Body of pancreas (tissue), 4 donors: Measurements from ENCODE around the gene ANP32E. TPM values are rescaled to one million over a fixed set of nuclear protein-coding genes. Genes with fewer than 3 reads are reported as not detected.
"Not testable (repeated sequence)": the region's sequence is repeated elsewhere in the genome, so short reads cannot be mapped to it uniquely, and the experiment has no call there.

ENCODE experiments used
- ATAC-seq: fragments of 150-250 bp; one replicate; pipeline ENCODE4 v1.9.1; 2016
- DNase-seq, 4 donors: peaks; one replicate each; pipeline ENCODE4 v3.0.0-alpha.2; 2019
- H3K27ac ChIP-seq, 4 donors: fragments of 200-600 bp; sonication (generic); 1 replicate in 3 of 4; 2 replicates in 1 of 4; pipeline versions ENCODE4 v1.5.1 to v1.6.1; 2016 to 2019; ENCODE audit warnings: mild to moderate bottlenecking in 1 of 4, mixed read lengths in 1 of 4, moderate library complexity in 1 of 4
- H3K27me3 ChIP-seq, 2 donors: fragments of 200-600 bp; sonication (generic); one replicate each; pipeline ENCODE4 v1.6.0; 2016; ENCODE audit warnings: mild to moderate bottlenecking in 1 of 2
- H3K36me3 ChIP-seq, 2 donors: fragments of 200-600 bp; sonication (generic); replicated peaks in 1 of 2; 2 replicates each; pipeline ENCODE4 v1.5.1; 2016; ENCODE audit warnings: low read depth in 2 of 2; ENCODE audit not compliant: insufficient read depth in 1 of 2
- H3K4me1 ChIP-seq: fragments of 200-600 bp; sonication (generic); one replicate; pipeline ENCODE4 v1.6.0; 2016
- H3K4me3 ChIP-seq, 2 donors: fragments of 200-600 bp; sonication (generic); 1 replicate in 1 of 2; 2 replicates in 1 of 2; pipeline ENCODE4 v1.5.1; 2016 to 2019
- H3K9me3 ChIP-seq, 3 donors: fragments of 200-600 bp; sonication (generic); 1 replicate in 2 of 3; 2 replicates in 1 of 3; pipeline ENCODE4 v1.5.1; 2016
- POLR2A ChIP-seq, 3 donors: fragments of 450-650 bp; IDR thresholded peaks; one replicate each; pipeline ENCODE4 v1.6.1; 2016; ENCODE audit warnings: antibody characterized with exemption in 3 of 3, mild to moderate bottlenecking in 2 of 3
- WGBS, 2 donors: methylation state at CpG; one replicate each; pipeline ENCODE4 v1.1.5; 2017; 5-methylcytosine and 5-hydroxymethylcytosine counted together
- intact Hi-C: fragments of 100-400 bp; cut with DNase I; formaldehyde crosslinking; loops from one replicate; pipeline ENCODE4 v1.15.1; 2023
- total RNA-seq, 2 donors: library from RNA; depleted of rRNA; stranded (reverse); fragments of >200 nt; gene quantifications; one replicate each; pipeline ENCODE4 v1.1.0, GENCODE V29; 2016
- TF ChIP-seq, protein P1 (sequence below), 7 experiments: fragments of 450-650 bp in 4 of 7; fragments of 200-600 bp in 3 of 7; sonication (generic) in 3 of 7; IDR thresholded peaks; one replicate each; pipeline ENCODE4 v1.5.1; 2016 to 2019; ENCODE audit warnings: antibody characterized with exemption in 7 of 7

ANP32E gene
- total RNA-seq, 2 donors from 2014 or later: 9.2 to 9.3 TPM

DNA sequence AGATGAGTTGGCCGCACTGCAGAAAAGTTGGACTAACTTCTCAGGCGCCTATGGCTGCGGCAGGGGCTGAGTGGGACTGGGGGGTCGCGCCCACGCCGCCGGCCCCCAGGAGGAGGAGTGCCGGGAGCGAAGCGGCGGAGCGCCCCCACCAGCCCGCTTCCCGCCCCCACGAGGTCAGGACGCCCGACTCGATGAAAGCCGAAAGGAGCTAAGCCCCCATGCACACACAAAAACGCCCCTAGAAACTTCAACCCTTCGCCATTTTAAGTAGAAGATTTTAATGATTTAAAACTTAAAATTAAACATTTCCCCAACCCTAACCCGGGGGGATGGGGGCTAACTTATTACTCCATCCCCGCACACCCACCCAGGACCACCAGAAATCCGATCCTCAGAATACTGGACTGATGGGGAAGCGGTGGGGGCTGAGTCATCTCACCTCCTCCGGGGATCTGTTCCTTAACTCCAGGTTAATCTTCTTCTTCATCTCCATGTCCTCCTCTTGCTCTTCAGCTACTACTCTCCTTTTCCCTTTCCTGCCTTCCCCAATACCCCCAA lies 539 bp downstream of the ANP32E start:
- DNase-seq: peak in 3 of 4 donors; percentile 19 to 26 (median 20)
- peak overlapping the region; percentile 71 to 94 (median 84) for H3K27ac ChIP-seq
- TF ChIP-seq, protein P1, sequence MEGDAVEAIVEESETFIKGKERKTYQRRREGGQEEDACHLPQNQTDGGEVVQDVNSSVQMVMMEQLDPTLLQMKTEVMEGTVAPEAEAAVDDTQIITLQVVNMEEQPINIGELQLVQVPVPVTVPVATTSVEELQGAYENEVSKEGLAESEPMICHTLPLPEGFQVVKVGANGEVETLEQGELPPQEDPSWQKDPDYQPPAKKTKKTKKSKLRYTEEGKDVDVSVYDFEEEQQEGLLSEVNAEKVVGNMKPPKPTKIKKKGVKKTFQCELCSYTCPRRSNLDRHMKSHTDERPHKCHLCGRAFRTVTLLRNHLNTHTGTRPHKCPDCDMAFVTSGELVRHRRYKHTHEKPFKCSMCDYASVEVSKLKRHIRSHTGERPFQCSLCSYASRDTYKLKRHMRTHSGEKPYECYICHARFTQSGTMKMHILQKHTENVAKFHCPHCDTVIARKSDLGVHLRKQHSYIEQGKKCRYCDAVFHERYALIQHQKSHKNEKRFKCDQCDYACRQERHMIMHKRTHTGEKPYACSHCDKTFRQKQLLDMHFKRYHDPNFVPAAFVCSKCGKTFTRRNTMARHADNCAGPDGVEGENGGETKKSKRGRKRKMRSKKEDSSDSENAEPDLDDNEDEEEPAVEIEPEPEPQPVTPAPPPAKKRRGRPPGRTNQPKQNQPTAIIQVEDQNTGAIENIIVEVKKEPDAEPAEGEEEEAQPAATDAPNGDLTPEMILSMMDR (IDR thresholded peaks at IDR 0.05): no peak
- TF ChIP-seq POLR2A (IDR thresholded peaks at IDR 0.05): no peak
- H3K4me3 ChIP-seq: peak overlapping the region; percentile 71 to 77
- intact Hi-C loops: no loop called here
- ATAC-seq: no peak
- H3K36me3 ChIP-seq: no peaks in the 10 kb centered on the region
- H3K4me1 ChIP-seq: peaks cover 25% of the 10 kb centered on the region
- no peaks in the 10 kb centered on the region for H3K27me3 ChIP-seq
- H3K9me3 ChIP-seq: no peaks in the 10 kb centered on the region
- 0% methylated on average over 7 to 26 of the region's 27 CpGs for WGBS, 2 donors

DNA sequence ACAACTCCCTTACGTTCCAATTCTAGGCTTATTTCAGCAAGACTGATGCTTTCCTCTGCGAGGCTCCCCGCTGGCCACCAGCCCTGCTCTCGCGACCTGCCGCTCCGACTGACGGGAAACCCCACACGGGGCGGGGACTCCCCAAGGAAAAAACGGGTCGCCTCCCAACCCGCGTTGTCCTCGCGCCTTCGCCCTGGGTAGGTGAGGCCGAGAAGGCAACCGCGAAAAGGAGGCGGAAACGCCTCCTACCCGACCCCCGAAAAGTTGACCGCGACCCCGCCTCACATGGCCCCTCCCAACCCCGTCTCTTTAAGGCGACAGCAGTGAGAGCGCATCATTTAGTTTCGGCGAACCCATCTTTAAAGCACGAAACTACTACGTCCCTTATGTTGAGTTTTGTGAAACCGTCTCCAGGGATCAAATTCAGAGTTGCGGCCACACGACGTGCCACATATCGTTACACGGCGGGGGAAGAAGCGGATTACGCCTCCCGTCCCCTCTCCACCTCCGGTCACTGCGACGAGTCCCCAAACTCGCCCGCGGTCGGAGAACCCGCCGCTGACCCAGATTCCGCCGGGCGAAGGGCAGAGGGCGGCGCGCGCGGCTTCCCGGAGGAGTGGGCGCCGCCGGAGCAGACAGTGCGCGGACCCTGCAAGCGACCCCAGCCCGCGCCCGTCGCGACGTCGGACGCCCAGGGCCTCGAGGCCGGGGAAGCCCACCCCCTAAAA lies 1.2 kb downstream of the ANP32E start:
- peak; percentile 41 for ATAC-seq
- TF ChIP-seq, protein P1 (IDR thresholded peaks at IDR 0.05): no peak
- TF ChIP-seq POLR2A (IDR thresholded peaks at IDR 0.05): peak; percentile 36 to 82 (median 82)
- H3K9me3 ChIP-seq: no peaks in the 10 kb centered on the region
- peak; percentile 74 to 82 (median 78) for DNase-seq
- H3K27ac ChIP-seq: peak overlapping the region; percentile 71 to 94 (median 84)
- H3K27me3 ChIP-seq: no peaks in the 10 kb centered on the region
- H3K4me1 ChIP-seq: peaks cover 25% of the 10 kb centered on the region
- peak overlapping the region; percentile 71 to 77 for H3K4me3 ChIP-seq
- intact Hi-C loops: no loop called here
- 0 to 1% methylated on average over 10 to 75 of the region's 78 CpGs for WGBS, 2 donors
- no peaks in the 10 kb centered on the region for H3K36me3 ChIP-seq

DNA sequence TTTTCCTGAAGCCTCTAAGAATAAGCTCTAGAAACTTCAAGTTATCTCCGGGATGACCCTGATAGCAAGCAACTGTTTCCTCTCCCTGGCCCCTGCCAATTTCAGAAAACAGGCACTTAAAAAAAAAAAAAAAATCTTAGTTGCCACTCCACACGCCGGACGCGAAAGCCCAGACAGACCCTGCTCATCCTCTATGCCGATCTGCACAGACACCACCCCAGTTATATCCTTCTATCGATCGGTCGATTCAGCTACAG lies 1.7 kb downstream of the ANP32E start:
- WGBS, 2 donors: 0% methylated on average over 9 of the region's 9 CpGs
- peak overlapping the region; percentile 71 to 77 for H3K4me3 ChIP-seq
- TF ChIP-seq POLR2A (IDR thresholded peaks at IDR 0.05): no peak
- TF ChIP-seq, protein P1 (IDR thresholded peaks at IDR 0.05): no peak
- H3K36me3 ChIP-seq: no peaks in the 10 kb centered on the region
- no peaks in the 10 kb centered on the region for H3K27me3 ChIP-seq
- peak overlapping the region; percentile 71 to 94 (median 84) for H3K27ac ChIP-seq
- ATAC-seq (no peak), DNase-seq (no peak)
- H3K4me1 ChIP-seq: peaks cover 25% of the 10 kb centered on the region
- H3K9me3 ChIP-seq: no peaks in the 10 kb centered on the region
- intact Hi-C loops: no loop called here

DNA sequence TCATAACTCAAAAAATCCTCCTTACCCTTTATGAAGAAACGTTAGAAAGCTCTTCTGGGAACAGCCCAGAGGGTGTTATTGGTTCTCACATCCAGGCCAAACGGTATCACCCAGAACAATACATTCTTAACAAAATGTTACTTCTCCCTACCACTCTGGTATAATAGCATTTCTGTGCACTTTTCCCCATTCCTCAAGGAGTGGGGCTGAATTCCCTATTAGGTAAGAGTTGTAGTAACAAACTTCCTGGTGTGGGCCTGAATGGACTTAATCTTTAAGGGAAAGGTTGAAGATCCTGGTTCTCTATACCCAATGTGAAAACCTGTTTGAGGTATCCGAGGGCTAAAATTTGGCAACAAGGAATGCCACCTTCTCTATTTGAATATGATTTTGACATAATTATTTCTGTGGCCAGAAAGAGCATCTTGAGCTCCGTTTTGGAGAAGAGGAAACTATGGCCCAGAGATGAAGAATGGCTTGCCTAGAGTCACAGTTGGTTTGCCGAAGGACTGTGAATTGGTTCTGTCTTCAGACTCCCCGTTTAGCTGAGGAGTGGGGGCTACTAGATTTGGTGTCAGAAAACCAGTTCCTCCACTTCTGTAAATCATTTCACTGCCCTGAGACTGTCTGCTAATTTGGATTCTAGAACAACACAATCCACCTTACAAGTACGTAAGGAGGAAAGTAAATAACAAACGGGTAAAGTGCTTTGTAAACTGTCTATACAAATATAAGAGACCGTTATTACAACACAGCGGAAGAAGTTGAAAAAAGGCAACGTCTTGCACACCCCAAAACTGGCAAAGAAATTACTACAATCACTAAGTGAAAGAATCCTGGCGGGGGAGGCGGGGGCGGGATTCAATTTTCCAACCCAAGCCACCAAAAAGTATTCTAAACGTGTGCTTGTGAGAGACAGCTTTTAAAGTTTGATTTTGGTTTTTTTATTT lies 2.3 kb downstream of the ANP32E start:
- WGBS, 2 donors: 7 to 9% methylated on average over 15 of the region's 15 CpGs
- peak in 3 of 4 donors; percentile 23 to 28 (median 28) for DNase-seq
- Histone ChIP-seq H3K4me1 (peaks cover 25% of the 10 kb centered on the region), H3K4me3 (no peak overlapping the region), H3K27me3 (no peaks in the 10 kb centered on the region), H3K9me3 (no peaks in the 10 kb centered on the region), H3K27ac (peak overlapping the region; percentile 30 to 94 (median 84)), H3K36me3 (no peaks in the 10 kb centered on the region)
- intact Hi-C loops: no loop called here
- no peak for TF ChIP-seq POLR2A (IDR thresholded peaks at IDR 0.05)
- TF ChIP-seq, protein P1 (IDR thresholded peaks at IDR 0.05): no peak
- ATAC-seq: peak; percentile 3

DNA sequence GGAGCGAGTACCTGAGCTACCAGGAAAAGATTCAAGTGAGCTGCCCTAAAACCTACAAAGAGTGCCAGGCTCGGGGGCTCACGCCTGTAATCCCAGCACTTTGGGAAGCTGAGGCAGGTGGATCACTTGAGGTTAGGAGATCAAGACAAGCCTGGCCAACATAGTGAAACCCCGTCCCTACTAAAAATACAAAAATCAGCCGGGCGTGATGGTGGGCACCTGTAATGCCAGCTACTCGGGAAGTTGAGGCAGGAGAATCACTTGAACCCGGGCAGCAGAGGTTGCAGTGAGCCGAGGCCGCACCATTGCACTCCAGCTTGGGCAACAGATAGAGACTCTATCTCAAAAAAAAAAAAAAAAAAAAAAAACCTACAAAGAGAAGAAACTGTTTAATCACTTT lies 3.0 kb downstream of the ANP32E start:
- peaks cover 25% of the 10 kb centered on the region for H3K4me1 ChIP-seq
- H3K36me3 ChIP-seq, DNase-seq, intact Hi-C loops, H3K9me3 ChIP-seq, H3K4me3 ChIP-seq, ATAC-seq, H3K27me3 ChIP-seq: not testable (repeated sequence)
- 90 to 93% methylated on average over 10 of the region's 10 CpGs for WGBS, 2 donors
- H3K27ac ChIP-seq: peak overlapping the region in 3 of 4 donors; percentile 80 to 94 (median 87)

DNA sequence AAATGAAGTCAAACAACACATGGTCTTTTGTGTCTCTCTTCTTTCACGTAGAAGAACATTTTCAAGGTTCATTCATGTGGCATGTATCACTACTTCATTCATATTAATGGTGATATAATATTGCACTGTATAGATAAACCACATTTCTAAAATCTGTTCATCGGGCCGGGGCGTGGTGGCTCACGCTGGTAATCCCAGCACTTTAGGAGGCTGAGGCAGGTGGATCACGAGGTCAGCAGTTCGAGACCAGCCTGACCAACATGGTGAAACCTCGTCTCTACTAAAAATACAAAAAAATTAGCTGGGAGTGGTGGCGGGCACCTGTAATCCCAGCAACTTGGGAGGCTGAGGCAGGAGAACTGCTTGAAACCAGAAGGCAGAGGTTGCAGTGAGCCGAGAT lies 7.7 kb downstream of the ANP32E start:
- H3K27ac ChIP-seq, DNase-seq, H3K9me3 ChIP-seq, H3K27me3 ChIP-seq, H3K4me1 ChIP-seq, intact Hi-C loops, ATAC-seq, H3K36me3 ChIP-seq, H3K4me3 ChIP-seq: not testable (repeated sequence)
- 95 to 98% methylated on average over 10 of the region's 10 CpGs for WGBS, 2 donors
